NCI-H2107 (cell line): ENCODE data around the gene SEMA3G.

Experiments used
- DNase-seq: peaks from one replicate; lab custom pipeline; 2025; lab: John Stamatoyannopoulos, UW

SEMA3G gene

GRCh38 chr3:52408466-52408865 lies 36.4 kb downstream of the SEMA3G start:
- DNase-seq = no peak

- no peak for DNase-seq
Measured at GRCh38 chr3:52407779-52408178, 37.1 kb downstream of the SEMA3G start.

GRCh38 chr3:52406791-52407510 lies 38.0 kb downstream of the SEMA3G start:
- no peak for DNase-seq

GRCh38 chr3:52406231-52406661 lies 38.7 kb downstream of the SEMA3G start:
- DNase-seq = peak; percentile 40

- no peak for DNase-seq
Measured at GRCh38 chr3:52405601-52406110, 39.2 kb downstream of the SEMA3G start.

- DNase-seq = no peak
Measured at GRCh38 chr3:52405066-52405465, 39.8 kb downstream of the SEMA3G start.

GRCh38 chr3:52404391-52404790 lies 40.5 kb downstream of the SEMA3G start:
- DNase-seq = no peak

- no peak for DNase-seq
Measured at GRCh38 chr3:52403955-52404354, 40.9 kb downstream of the SEMA3G start.

GRCh38 chr3:52403271-52403841 lies 41.5 kb downstream of the SEMA3G start:
- DNase-seq = no peak

GRCh38 chr3:52402706-52403270 lies 42.1 kb downstream of the SEMA3G start:
- no peak for DNase-seq

- DNase-seq = no peak
Measured at GRCh38 chr3:52402101-52402521, 42.8 kb downstream of the SEMA3G start.

GRCh38 chr3:52401551-52401950 lies 43.4 kb downstream of the SEMA3G start:
- DNase-seq = no peak

- no peak for DNase-seq
Measured at GRCh38 chr3:52401021-52401420, 43.9 kb downstream of the SEMA3G start.

- DNase-seq = no peak
Measured at GRCh38 chr3:52400275-52400793, 44.6 kb downstream of the SEMA3G start.

GRCh38 chr3:52399593-52399992 lies 45.3 kb downstream of the SEMA3G start:
- no peak for DNase-seq

GRCh38 chr3:52399131-52399530 lies 45.8 kb downstream of the SEMA3G start:
- DNase-seq = no peak

GRCh38 chr3:52398670-52399081 lies 46.2 kb downstream of the SEMA3G start:
- no peak for DNase-seq

- no peak for DNase-seq
Measured at GRCh38 chr3:52397676-52398399, 47.1 kb downstream of the SEMA3G start.

GRCh38 chr3:52396907-52397591 lies 47.9 kb downstream of the SEMA3G start:
- no peak for DNase-seq

GRCh38 chr3:52396011-52396906 lies 48.6 kb downstream of the SEMA3G start:
- DNase-seq = no peak

GRCh38 chr3:52395503-52395865 lies 49.4 kb downstream of the SEMA3G start:
- DNase-seq = no peak
